HUES64 (cell line): Measurements from ENCODE around the gene KIF1C.
A peak's percentile ranks its signal among the peaks of the same experiment; 100 is the strongest.
"Not testable (repeated sequence)": the region's sequence is repeated elsewhere in the genome, so short reads cannot be mapped to it uniquely, and the experiment has no call there.

ENCODE experiments used
- H3K27ac ChIP-seq: 2 replicates; pipeline ENCODE4 v1.7.0; 2013; ENCODE audit warnings: low read depth, low read length, inconsistent platforms
- H3K27me3 ChIP-seq: 2 replicates; pipeline ENCODE4 v1.6.1; 2013; ENCODE audit warnings: mild to moderate bottlenecking, low read length; ENCODE audit not compliant: insufficient read depth
- H3K36me3 ChIP-seq: 2 replicates; pipeline ENCODE4 v1.6.1; 2013; ENCODE audit warnings: mild to moderate bottlenecking, low read length; ENCODE audit not compliant: insufficient read depth
- H3K4me1 ChIP-seq: 2 replicates; pipeline ENCODE4 v1.6.1; 2013; ENCODE audit warnings: mild to moderate bottlenecking, low read length, moderate library complexity; ENCODE audit not compliant: insufficient read depth
- H3K4me3 ChIP-seq: 2 replicates; pipeline ENCODE4 v1.5.1; 2013; ENCODE audit warnings: mild to moderate bottlenecking, low read length, moderate library complexity
- H3K9ac ChIP-seq: 2 replicates; pipeline ENCODE4 v1.6.1; 2013; ENCODE audit warnings: mild to moderate bottlenecking, low read depth, low read length
- H3K9me3 ChIP-seq: 2 replicates; pipeline ENCODE4 v1.6.1; 2013; ENCODE audit warnings: low read depth, low read length; ENCODE audit not compliant: insufficient read depth
- WGBS: fragments of 150-250, 120-280 bp; methylation state at CpG from one replicate; pipeline ENCODE4 v1.1.7; 2013; ENCODE audit warnings: missing lambda C conversion rate; 5-methylcytosine and 5-hydroxymethylcytosine counted together

Gene KIF1C

DNA sequence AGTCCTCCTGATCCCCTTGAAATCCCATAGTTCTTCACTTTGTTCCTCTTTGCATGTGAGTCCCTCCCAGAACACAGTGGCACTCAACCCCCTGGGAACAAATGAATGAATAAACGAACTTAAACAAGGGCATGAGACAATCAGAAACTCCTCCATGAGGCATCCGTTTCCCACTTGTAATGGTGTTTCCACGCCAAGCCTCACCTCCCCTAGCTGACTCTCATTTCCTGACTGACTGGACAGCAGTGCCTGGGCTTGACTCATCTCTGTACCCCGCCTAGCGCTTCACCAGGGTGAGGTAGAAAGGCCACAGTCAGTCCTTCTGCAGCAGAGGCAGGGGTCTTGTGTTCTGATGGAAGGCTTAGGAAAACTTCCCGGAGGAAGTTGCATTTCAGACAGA is 14.2 kb downstream of the KIF1C start:
- Histone ChIP-seq H3K4me3 (no peak overlapping the region), H3K27me3 (no peaks in the 10 kb centered on the region), H3K36me3 (peaks cover 81% of the 10 kb centered on the region), H3K9me3 (no peaks in the 10 kb centered on the region), H3K4me1 (no peaks in the 10 kb centered on the region), H3K27ac (no peak overlapping the region), H3K9ac (no peak overlapping the region)
- WGBS: 93% methylated on average over 6 of the region's 6 CpGs

GRCh38 chr17:5014357-5014756 is 16.6 kb downstream of the KIF1C start:
- Histone ChIP-seq H3K9ac (no peak overlapping the region), H3K27ac (no peak overlapping the region), H3K27me3 (no peaks in the 10 kb centered on the region), H3K4me3 (no peak overlapping the region), H3K36me3 (peaks cover 75% of the 10 kb centered on the region), H3K9me3 (no peaks in the 10 kb centered on the region), H3K4me1 (no peaks in the 10 kb centered on the region)
- WGBS: 90% methylated on average over 4 of the region's 4 CpGs

DNA sequence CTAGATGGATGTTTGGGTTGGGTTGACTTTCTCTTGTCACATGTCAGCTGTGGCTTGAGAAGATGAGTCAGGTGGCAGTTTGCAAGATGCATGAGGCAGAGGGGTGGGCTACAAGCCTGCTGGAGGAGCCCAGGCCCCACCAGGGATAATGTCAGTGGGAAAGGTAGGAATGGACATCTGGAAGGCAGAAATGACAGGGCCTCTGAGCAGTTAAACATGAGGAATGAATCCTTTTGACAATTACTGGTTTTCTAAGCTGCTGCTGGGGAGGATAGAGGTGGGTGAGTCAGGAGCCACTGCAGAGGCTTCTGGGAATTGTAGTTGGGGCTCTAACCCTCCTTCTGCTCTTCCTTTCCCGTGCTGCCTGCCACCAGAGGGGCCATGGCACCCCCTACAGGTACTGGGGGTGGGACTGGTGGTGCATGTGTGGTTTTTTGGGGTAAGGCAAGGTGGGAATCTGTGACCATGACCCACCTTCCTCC is 21.8 kb downstream of the KIF1C start:
- no peaks in the 10 kb centered on the region for H3K4me1 ChIP-seq
- H3K9ac ChIP-seq: no peak overlapping the region
- no CpG with 5 or more reads among the region's 1 CpG for WGBS
- H3K9me3 ChIP-seq: no peaks in the 10 kb centered on the region
- peaks cover 81% of the 10 kb centered on the region for H3K36me3 ChIP-seq
- H3K27ac ChIP-seq: no peak overlapping the region
- no peaks in the 10 kb centered on the region for H3K27me3 ChIP-seq
- no peak overlapping the region for H3K4me3 ChIP-seq

DNA sequence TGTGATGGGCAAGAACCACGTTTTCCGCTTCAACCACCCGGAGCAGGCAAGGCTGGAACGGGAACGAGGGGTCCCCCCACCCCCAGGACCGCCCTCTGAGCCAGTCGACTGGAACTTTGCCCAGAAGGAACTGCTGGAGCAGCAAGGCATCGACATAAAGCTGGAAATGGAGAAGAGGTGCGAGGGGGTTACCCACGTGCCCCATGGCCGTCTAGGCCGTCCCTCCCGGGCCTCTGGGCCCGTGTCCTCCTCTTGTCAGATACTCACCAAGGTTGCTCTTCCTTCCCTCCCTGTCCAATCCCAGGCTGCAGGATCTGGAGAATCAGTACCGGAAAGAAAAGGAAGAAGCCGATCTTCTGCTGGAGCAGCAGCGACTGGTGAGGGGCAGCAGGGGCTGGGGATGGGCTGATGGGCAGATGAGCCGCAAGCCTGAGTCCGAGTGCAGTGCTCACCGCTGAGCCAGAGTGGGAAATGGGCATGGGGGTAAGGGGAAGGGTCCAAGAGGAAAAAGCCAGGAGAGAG is 22.8 kb downstream of the KIF1C start:
- WGBS: 94% methylated on average over 20 of the region's 20 CpGs
- no peak overlapping the region for H3K4me3 ChIP-seq
- no peak overlapping the region for H3K9ac ChIP-seq
- H3K27me3 ChIP-seq: no peaks in the 10 kb centered on the region
- H3K36me3 ChIP-seq: peaks cover 71% of the 10 kb centered on the region
- no peak overlapping the region for H3K27ac ChIP-seq
- no peaks in the 10 kb centered on the region for H3K9me3 ChIP-seq
- H3K4me1 ChIP-seq: no peaks in the 10 kb centered on the region

DNA sequence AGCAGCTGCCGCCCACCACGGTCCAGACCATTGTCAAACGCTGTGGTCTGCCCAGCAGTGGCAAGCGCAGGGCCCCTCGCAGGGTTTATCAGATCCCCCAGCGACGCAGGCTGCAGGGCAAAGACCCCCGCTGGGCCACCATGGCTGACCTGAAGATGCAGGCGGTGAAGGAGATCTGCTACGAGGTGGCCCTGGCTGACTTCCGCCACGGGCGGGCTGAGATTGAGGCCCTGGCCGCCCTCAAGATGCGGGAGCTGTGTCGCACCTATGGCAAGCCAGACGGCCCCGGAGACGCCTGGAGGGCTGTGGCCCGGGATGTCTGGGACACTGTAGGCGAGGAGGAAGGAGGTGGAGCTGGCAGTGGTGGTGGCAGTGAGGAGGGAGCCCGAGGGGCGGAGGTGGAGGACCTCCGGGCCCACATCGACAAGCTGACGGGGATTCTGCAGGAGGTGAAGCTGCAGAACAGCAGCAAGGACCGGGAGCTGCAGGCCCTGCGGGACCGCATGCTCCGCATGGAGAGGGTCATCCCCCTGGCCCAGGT is 24.5 kb downstream of the KIF1C start:
- Histone ChIP-seq H3K36me3 (peaks cover 62% of the 10 kb centered on the region), H3K9ac (no peak overlapping the region), H3K27me3 (no peaks in the 10 kb centered on the region), H3K4me3 (no peak overlapping the region), H3K4me1 (no peaks in the 10 kb centered on the region), H3K27ac (no peak overlapping the region), H3K9me3 (no peaks in the 10 kb centered on the region)
- 96% methylated on average over 30 of the region's 30 CpGs for WGBS

DNA sequence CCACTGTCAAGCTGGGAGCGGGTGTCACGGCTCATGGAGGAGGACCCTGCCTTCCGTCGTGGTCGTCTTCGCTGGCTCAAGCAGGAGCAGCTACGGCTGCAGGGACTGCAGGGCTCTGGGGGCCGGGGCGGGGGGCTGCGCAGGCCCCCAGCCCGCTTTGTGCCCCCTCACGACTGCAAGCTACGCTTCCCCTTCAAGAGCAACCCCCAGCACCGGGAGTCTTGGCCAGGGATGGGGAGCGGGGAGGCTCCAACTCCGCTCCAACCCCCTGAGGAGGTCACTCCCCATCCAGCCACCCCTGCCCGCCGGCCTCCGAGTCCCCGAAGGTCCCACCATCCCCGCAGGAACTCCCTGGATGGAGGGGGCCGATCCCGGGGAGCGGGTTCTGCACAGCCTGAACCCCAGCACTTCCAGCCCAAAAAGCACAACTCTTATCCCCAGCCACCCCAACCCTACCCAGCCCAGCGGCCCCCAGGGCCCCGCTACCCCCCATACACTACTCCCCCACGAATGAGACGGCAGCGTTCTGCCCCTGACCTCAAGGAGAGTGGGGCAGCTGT is 25.9 kb downstream of the KIF1C start:
- Histone ChIP-seq H3K27me3 (no peaks in the 10 kb centered on the region), H3K36me3 (peaks cover 53% of the 10 kb centered on the region), H3K4me3 (no peak overlapping the region), H3K9ac (no peak overlapping the region), H3K4me1 (no peaks in the 10 kb centered on the region), H3K9me3 (no peaks in the 10 kb centered on the region), H3K27ac (no peak overlapping the region)
- 96% methylated on average over 28 of the region's 29 CpGs for WGBS

DNA sequence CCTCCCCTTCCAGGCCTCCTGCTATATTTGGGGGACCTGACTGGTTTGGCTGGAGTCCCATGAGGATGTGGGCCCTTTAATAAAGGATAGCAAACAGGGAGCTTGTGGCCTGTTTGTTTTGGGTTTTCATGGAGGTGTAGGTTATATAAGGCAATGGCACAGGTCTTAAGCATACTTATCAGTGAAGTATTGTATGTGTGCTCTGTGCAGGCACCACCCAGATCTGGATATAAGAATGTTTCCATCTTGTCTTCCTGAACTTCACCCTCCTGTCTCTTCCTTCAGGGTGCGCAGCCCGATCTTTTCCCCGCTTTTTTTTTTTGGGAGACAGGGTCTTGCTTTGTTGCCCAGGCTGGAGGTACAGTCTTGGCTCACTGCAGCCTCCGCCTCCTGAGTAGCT is 26.9 kb downstream of the KIF1C start:
- no peaks in the 10 kb centered on the region for H3K27me3 ChIP-seq
- H3K9ac ChIP-seq: no peak overlapping the region
- H3K4me3 ChIP-seq: no peak overlapping the region
- no peak overlapping the region for H3K27ac ChIP-seq
- H3K4me1 ChIP-seq: no peaks in the 10 kb centered on the region
- H3K36me3 ChIP-seq: peaks cover 43% of the 10 kb centered on the region
- no peaks in the 10 kb centered on the region for H3K9me3 ChIP-seq
- 98% methylated on average over 4 of the region's 4 CpGs for WGBS

- Histone ChIP-seq H3K4me3 (no peak overlapping the region), H3K27me3 (no peaks in the 10 kb centered on the region), H3K4me1 (no peaks in the 10 kb centered on the region), H3K9me3 (no peaks in the 10 kb centered on the region), H3K9ac (no peak overlapping the region), H3K27ac (no peak overlapping the region), H3K36me3 (peaks cover 17% of the 10 kb centered on the region)
- WGBS: 93% methylated on average over 6 of the region's 6 CpGs
Observed at GRCh38 chr17:5027299-5027698, 29.5 kb downstream of the KIF1C start.

DNA sequence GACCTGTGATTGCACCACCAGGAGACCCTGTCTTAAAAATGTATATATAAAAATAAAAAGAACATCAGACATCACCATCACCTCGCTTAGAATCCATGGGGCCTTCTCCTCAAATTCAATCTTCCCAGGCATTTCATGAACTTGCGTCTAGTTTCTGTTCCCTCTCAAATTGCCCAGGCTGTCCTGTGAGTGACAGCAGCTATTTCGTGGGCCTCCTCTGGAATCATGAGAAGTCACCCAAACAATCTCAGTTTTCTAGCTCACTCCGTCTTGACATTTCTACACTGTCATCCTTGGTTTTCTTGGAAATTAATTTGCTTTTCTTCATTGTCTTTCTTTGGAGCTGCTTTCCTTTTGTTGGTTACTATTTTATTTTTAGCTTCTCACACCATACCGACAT is 30.2 kb downstream of the KIF1C start:
- H3K36me3 ChIP-seq: peaks cover 11% of the 10 kb centered on the region
- no peaks in the 10 kb centered on the region for H3K27me3 ChIP-seq
- H3K4me3 ChIP-seq: no peak overlapping the region
- H3K9me3 ChIP-seq: no peaks in the 10 kb centered on the region
- no peak overlapping the region for H3K27ac ChIP-seq
- H3K4me1 ChIP-seq: no peaks in the 10 kb centered on the region
- 91% methylated on average over 4 of the region's 5 CpGs for WGBS
- H3K9ac ChIP-seq: no peak overlapping the region

DNA sequence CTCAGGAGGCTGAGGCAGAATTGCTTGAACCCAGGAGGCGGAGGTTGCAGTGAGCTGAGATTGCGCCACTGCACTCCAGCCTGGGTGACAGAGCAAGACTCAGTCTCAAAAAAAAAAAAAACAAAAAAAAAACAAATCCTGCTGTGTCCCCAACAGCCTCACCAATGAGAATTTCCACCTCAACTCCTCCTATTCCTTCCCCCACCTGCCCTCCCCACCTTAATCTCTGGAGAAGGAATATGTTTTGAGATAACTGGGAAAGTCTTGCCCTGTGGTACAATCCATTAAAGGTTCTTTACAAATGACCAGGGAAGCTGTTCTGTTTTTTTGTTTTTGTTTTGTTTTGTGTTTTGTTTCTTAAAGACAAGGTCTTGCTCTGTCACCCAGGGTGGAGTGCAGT is 32.4 kb downstream of the KIF1C start:
- H3K27me3 ChIP-seq, H3K36me3 ChIP-seq, H3K9ac ChIP-seq, H3K27ac ChIP-seq, H3K4me3 ChIP-seq, H3K4me1 ChIP-seq, H3K9me3 ChIP-seq: not testable (repeated sequence)
- 94% methylated on average over 2 of the region's 2 CpGs for WGBS

DNA sequence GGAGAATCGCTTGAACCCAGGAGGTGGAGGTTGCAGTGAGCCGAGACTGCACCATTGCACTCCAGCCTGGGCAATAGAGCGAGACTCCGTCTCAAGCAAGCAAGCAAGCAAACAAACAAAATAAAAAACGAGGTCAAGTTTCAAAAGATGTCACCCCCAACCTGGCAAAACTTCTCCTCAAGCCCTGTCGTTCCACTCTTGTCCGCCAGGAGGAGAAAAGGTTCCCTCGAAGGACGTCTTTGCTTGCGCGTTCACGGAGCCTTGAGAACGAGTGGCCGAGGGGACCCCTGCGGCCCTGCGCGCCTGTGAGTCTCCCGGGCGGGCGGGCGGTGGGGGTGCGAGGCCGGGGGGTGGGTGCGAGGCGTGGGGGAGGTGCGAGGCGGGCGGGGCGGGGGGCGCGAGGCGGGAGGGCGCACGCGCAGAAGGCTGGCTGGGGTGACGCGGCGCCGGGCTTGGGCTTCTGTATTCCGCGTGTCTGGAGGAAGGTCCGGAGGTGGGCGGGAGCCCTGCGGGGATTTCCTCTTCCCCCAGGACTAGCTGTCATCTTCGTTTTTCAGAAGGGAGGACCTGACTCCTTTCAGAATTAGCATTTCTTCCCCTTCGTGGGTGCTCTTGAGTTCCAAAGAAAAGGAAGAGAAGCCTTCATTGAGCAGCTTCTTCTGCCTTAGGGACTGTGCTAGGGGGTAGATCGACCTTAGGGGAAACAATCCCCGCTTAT is 33.8 kb downstream of the KIF1C start:
- no peak overlapping the region for H3K27ac ChIP-seq
- 8% methylated on average over 36 of the region's 48 CpGs for WGBS
- H3K36me3 ChIP-seq: no peaks in the 10 kb centered on the region
- H3K9me3 ChIP-seq: no peaks in the 10 kb centered on the region
- no peak overlapping the region for H3K9ac ChIP-seq
- H3K27me3 ChIP-seq: no peaks in the 10 kb centered on the region
- H3K4me3 ChIP-seq: peak overlapping the region; percentile 47
- H3K4me1 ChIP-seq: no peaks in the 10 kb centered on the region
